GM12891 (cell line): ENCODE measurements around the gene SLC22A12.

Experiments
- POLR2A ChIP-seq: IDR thresholded peaks from 2 replicates; pipeline ENCODE4 v1.6.1; 2011; ENCODE audit warnings: low read depth, low read length, control low read depth
- POLR2AphosphoS5 ChIP-seq: IDR thresholded peaks from 2 replicates; pipeline ENCODE4 v1.6.1; 2011; ENCODE audit warnings: low read depth, low read length, control low read depth

DNA sequence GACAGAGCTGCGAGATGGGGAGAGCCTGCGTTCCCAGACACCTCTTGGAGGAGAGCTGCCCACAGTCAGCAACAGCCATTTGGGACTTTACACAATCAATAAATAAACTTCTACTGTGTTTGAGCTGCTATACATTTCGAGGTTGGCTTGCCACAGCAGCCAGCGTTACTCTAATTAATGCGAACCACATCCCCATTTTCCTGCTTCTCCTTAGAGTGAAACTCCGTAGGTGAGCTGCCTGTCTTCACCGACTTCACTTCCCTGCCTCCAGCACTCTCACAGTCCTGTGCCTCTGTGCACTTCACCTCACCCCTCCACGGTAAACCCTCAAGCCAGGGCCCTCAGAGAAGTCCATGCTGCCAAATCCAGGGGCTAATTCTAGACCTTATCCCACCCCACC lies 5.9 kb upstream of the SLC22A12 start:
- no peak for TF ChIP-seq POLR2AphosphoS5
- no peak for TF ChIP-seq POLR2A
